DMS79 treated with DMSO at 0.1 percent for 48 hours (cell line): ENCODE data around the gene MYO16.

ENCODE experiments used
- DNase-seq: peaks from one replicate; lab custom pipeline; 2025; lab: John Stamatoyannopoulos, UW

MYO16 gene

GRCh38 chr13:108933061-108933460, 303.6 kb downstream of the MYO16 start:
- no peak for DNase-seq

- DNase-seq, result no peak
These were observed 308.7 kb downstream of the MYO16 start for GRCh38 chr13:108938155-108938554.

DNA sequence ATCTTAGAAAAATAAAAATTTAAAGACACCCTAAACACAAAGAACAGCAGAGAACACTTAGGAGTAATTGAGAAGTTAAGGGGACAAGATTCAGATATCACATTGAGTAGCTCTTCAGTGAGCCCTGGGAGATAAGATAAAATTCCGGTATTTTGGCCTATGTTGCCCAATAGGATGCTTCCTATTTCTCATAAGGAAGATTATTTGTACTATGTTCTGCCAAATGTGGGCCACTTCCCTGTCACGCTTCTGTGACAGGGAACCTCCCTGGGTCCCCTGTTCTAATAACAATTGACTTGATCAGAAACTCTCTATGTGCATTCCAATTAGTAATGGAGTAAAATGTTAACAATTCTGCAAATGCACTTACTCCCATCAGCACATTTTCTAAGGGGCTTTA, 310.7 kb downstream of the MYO16 start:
- DNase-seq, result no peak

GRCh38 chr13:108943842-108944241, 314.4 kb downstream of the MYO16 start:
- DNase-seq, result no peak

GRCh38 chr13:108944760-108945159, 315.3 kb downstream of the MYO16 start:
- no peak for DNase-seq

GRCh38 chr13:108947551-108948030, 318.2 kb downstream of the MYO16 start:
- no peak for DNase-seq

DNA sequence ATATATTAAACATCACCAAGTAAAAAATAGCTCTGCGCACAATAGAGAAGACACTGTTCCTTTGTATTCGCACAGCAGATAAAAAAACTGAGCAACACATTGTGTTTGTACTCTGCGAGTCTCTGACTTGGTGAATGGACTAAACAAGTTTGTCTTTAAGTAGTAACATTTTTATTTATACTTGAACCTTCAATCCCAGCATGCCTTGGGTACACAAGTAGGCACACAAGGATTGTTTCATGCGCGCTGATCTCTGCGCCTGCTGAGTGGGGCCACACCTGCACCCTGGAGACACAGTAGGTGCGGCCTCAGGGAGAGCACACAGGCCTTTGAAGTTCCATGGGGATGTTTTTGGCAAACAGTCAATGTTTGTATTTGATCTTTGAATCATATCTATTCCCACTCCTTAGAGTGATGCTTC, 318.9 kb downstream of the MYO16 start:
- DNase-seq, result no peak

- DNase-seq, result no peak
These were observed 321.1 kb downstream of the MYO16 start for GRCh38 chr13:108950333-108951010.

DNA sequence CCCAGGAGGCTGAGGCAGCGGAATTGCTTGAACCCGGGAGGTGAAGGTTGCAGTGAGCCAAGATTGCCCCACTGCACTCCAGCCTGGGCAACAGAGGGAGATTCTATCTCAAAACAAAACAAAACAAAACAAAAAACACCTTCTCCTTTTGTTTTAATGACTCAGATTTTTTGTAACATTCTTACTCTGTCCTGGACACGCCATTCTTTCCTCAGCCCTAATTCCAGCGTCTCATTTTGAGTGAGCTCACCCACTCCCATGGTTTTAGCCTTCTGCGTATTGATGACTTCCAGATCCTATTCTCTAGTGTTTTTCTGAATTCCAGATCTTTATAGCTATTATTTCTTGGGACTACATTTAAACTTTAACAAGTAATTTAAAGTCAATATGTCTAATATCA, 326.3 kb downstream of the MYO16 start:
- DNase-seq, result no peak

GRCh38 chr13:108957369-108958012, 328.1 kb downstream of the MYO16 start:
- no peak for DNase-seq

DNA sequence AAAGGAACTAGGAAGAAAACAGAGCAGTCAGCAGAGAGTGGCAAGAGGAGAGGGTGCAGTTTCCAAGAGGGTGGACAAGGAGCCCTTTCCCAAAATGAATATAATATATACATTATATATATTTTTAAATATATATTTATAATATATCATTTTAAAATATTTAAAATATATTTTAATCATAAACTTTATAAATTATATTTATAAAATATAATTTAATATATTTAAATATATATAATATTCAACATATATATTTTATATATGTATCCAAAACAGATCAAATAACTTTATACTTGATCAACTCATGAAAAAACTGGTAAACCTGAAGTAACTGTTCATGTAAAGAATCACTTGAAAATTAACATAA, 328.6 kb downstream of the MYO16 start:
- DNase-seq, result no peak

GRCh38 chr13:108959234-108959633, 329.8 kb downstream of the MYO16 start:
- no peak for DNase-seq

DNA sequence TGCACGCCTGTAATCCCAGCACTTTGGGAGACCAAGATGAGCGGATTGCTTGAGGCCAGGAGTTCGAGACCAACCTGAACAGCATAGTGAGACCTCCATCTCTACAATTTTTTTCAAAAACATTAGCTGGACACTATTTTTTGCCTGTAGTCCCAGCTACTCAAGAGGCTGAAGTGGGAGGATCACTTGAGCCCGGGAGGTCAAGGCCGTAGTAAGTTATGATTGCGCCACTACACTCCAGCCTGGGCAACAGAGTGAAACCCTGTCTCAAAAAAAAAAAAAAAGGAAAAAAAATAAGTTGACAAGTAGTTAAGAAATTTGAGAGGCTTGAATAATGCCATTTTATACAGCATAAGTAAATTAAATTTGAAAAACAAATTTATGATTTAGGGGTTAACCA, 330.6 kb downstream of the MYO16 start:
- no peak for DNase-seq

- DNase-seq, result peak; percentile 90
These were observed 332.2 kb downstream of the MYO16 start for GRCh38 chr13:108961542-108962125.

GRCh38 chr13:108962654-108963053, 333.2 kb downstream of the MYO16 start:
- DNase-seq, result no peak

DNA sequence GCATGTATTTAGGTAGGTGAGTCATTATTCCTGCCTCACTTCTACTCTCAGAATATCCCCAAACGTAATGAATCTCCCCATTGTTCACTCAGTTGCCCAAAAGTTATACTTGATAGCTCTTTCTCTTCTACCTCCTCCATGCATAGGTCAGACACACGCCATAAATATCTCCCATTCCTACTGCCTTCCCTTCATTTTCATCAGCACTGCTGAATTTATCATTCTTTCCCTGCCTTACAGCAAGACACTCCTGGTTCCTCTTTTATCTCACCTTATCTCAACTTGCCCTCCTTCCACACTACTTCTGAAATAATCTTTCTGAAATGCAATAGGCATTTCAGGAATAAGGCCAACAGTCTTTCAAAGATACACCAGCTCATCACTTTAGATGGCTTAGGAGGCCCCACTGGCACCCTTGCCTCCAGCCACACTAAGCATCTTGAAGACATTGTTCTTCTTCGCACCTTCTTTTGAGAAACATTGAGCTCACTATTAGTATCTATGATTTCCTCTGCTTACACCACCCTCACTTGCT, 333.9 kb downstream of the MYO16 start:
- no peak for DNase-seq

- DNase-seq, result no peak
These were observed 334.6 kb downstream of the MYO16 start for GRCh38 chr13:108963846-108964600.

DNA sequence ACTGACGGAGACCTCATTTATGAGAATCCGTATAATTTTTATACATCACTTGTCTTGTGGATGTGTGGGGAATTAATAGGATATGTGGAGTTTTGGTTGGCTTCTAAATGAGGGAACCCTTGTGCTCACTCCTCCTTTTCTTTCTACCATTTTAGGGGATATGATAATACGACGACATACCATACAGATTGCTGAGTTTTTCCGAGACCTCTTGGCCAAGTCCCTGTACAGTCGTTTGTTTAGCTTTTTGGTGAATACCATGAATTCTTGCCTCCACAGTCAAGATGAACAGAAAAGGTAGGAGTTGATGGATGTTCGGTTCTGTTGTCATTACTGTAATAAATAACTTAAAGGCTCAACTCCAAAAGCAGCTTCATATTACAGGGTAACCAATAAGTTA, 335.2 kb downstream of the MYO16 start:
- no peak for DNase-seq

- DNase-seq, result no peak
These were observed 338.0 kb downstream of the MYO16 start for GRCh38 chr13:108967371-108967770.

GRCh38 chr13:108968566-108968965, 339.2 kb downstream of the MYO16 start:
- no peak for DNase-seq

- no peak for DNase-seq
These were observed 345.3 kb downstream of the MYO16 start for GRCh38 chr13:108974686-108975085.

GRCh38 chr13:108980237-108980636, 350.8 kb downstream of the MYO16 start:
- DNase-seq, result no peak
